Measurements from ENCODE around the gene LRRC75B. TPM values are rescaled to one million over a fixed set of nuclear protein-coding genes. Genes with fewer than 3 reads are reported as not detected.

Gene LRRC75B
- total and polyA plus RNA-seq, 2 of the 13 experiments (the other 11 are each of a cell fraction or from before 2014, with no cell fraction given): 11.8 to 34.8 TPM

- TF ChIP-seq, protein P1, sequence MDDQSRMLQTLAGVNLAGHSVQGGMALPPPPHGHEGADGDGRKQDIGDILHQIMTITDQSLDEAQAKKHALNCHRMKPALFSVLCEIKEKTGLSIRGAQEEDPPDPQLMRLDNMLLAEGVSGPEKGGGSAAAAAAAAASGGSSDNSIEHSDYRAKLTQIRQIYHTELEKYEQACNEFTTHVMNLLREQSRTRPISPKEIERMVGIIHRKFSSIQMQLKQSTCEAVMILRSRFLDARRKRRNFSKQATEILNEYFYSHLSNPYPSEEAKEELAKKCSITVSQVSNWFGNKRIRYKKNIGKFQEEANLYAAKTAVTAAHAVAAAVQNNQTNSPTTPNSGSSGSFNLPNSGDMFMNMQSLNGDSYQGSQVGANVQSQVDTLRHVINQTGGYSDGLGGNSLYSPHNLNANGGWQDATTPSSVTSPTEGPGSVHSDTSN (CRISPR knock-in tag; IDR thresholded peaks at IDR 0.05; ENCODE audit: borderline replicate concordance): no peak
- TF ChIP-seq ZNF564 (CRISPR knock-in tag; IDR thresholded peaks at IDR 0.05) (0 out of 2 replicates have a peak, but pooled peaks have one; percentile 25), ZFP41 (CRISPR knock-in tag; IDR thresholded peaks at IDR 0.05; ENCODE audit: borderline replicate concordance) (no peak), ZNF713 (CRISPR knock-in tag; IDR thresholded peaks at IDR 0.05) (no peak), ZMYM3 (CRISPR knock-in tag; IDR thresholded peaks at IDR 0.05) (0 out of 2 replicates have a peak, but pooled peaks have one; percentile 11), ZNF850 (CRISPR knock-in tag; conservative IDR thresholded peaks at IDR 0.05) (no peak), YEATS4 (CRISPR knock-in tag; IDR thresholded peaks at IDR 0.05; ENCODE audit: borderline replicate concordance) (0 out of 2 replicates have a peak, but pooled peaks have one; percentile 15), ZFX (CRISPR knock-in tag; IDR thresholded peaks at IDR 0.05; ENCODE audit: low read depth) (0 out of 2 replicates have a peak, but pooled peaks have one; percentile 9), IKZF1 (IDR thresholded peaks at IDR 0.05) (no peak), ZNF512 (CRISPR knock-in tag; IDR thresholded peaks at IDR 0.05) (no peak), ZNF629 (CRISPR knock-in tag; conservative IDR thresholded peaks at IDR 0.05) (no peak), ETV5 (CRISPR knock-in tag; IDR thresholded peaks at IDR 0.05; ENCODE audit: borderline replicate concordance) (peak; percentile 54), ZFP36 (IDR thresholded peaks at IDR 0.05; ENCODE audit: borderline replicate concordance, low read depth, low read length, partially characterized antibody) (no peak), POLR2A (IDR thresholded peaks at IDR 0.05; ENCODE audit: insufficient read depth in 1 of 2, low read depth in 2 of 2, low read length in 2 of 2) (peak; percentile 66 to 81), NFAT5 (CRISPR knock-in tag; IDR thresholded peaks at IDR 0.05) (no peak), TFAP4 (IDR thresholded peaks at IDR 0.05; ENCODE audit: borderline replicate concordance, low read depth) (no peak; the same call in 1 of the 2 replicates)
- TF ChIP-seq, protein P2, sequence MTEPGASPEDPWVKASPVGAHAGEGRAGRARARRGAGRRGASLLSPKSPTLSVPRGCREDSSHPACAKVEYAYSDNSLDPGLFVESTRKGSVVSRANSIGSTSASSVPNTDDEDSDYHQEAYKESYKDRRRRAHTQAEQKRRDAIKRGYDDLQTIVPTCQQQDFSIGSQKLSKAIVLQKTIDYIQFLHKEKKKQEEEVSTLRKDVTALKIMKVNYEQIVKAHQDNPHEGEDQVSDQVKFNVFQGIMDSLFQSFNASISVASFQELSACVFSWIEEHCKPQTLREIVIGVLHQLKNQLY (CRISPR knock-in tag; IDR thresholded peaks at IDR 0.05): 0 out of 2 replicates have a peak, but pooled peaks have one; percentile 15
- TF ChIP-seq, protein P3, sequence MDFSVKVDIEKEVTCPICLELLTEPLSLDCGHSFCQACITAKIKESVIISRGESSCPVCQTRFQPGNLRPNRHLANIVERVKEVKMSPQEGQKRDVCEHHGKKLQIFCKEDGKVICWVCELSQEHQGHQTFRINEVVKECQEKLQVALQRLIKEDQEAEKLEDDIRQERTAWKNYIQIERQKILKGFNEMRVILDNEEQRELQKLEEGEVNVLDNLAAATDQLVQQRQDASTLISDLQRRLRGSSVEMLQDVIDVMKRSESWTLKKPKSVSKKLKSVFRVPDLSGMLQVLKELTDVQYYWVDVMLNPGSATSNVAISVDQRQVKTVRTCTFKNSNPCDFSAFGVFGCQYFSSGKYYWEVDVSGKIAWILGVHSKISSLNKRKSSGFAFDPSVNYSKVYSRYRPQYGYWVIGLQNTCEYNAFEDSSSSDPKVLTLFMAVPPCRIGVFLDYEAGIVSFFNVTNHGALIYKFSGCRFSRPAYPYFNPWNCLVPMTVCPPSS (IDR thresholded peaks at IDR 0.05): no peak
These were observed 38.3 kb downstream of the LRRC75B start, which contains the start of gene GUCD1 (continued) for GRCh38 chr22:24554313-24555164.

All from HepG2 (cell line).